Bronchial epithelial cell (primary cell): ENCODE data around the gene NPTX1. TPM values are rescaled to one million over a fixed set of nuclear protein-coding genes. Genes with fewer than 3 reads are reported as not detected.

Source experiments
- DNase-seq: peaks from one replicate; pipeline ENCODE4 v3.0.0-alpha.2; 2010; ENCODE audit warnings: low read depth
- FAIRE-seq: peaks from 2 replicates; lab custom pipeline; 2011; peaks lifted over from hg19 to GRCh38; lab: Jason Lieb, UNC
- H3K27me3 ChIP-seq: 2 replicates; pipeline ENCODE4 v1.5.1; 2011; ENCODE audit warnings: low read length; ENCODE audit not compliant: control insufficient read depth, insufficient read depth
- H3K36me3 ChIP-seq: 2 replicates; pipeline ENCODE4 v1.5.1; 2011; ENCODE audit warnings: low read length; ENCODE audit not compliant: control insufficient read depth, insufficient read depth
- H3K4me3 ChIP-seq: 2 replicates; pipeline ENCODE4 v1.5.1; 2011; ENCODE audit warnings: mild to moderate bottlenecking, low read depth, low read length, control low read depth
- total RNA-seq: library from RNA; depleted of rRNA; stranded (reverse); fragments of >200 nt; gene quantifications from 2 replicates; pipeline ENCODE4 v1.2.1, GENCODE V29; 2014
- TF ChIP-seq, protein P1 (sequence below): IDR thresholded peaks from 2 replicates; pipeline ENCODE4 v1.5.1; 2011; ENCODE audit warnings: mild to moderate bottlenecking, moderate library complexity, low read length, control low read depth, inconsistent platforms; ENCODE audit not compliant: insufficient read depth, severe bottlenecking

Gene NPTX1
- total RNA-seq, 1 donor from 2014 or later, result under 0.01 TPM

DNA sequence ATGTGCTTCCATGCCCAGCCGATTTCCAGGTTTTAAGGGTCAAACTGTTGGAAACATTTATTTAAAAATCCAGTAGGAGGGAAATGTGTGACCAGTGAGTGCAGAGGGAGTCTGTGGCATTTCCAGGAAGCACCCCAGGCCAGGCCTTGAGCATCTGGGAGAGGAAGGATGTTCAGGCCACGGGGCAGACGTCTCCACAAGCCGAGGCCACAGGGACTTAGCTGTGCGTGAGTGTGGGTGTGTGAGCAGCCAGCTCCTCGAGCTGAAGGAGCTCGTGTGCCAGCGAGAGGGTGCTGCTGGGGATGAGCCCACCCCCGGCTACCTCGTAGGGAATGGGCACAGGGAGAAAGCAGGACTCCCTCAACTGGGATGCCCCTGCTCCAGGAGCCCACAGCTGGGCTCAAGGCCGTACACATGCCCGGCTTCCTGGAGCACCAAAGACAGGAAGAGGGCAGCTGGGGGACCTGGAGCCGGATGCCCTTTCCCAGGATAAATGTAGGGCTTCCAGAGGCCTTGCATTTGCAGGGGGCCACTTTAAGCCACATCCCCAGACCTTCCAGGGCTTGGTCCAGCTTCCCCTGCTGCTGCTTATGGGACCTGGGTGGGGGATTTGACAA lies 12.5 kb downstream of the NPTX1 start:
- FAIRE-seq (peak; percentile 72), DNase-seq (no peak)
- TF ChIP-seq, protein P1, sequence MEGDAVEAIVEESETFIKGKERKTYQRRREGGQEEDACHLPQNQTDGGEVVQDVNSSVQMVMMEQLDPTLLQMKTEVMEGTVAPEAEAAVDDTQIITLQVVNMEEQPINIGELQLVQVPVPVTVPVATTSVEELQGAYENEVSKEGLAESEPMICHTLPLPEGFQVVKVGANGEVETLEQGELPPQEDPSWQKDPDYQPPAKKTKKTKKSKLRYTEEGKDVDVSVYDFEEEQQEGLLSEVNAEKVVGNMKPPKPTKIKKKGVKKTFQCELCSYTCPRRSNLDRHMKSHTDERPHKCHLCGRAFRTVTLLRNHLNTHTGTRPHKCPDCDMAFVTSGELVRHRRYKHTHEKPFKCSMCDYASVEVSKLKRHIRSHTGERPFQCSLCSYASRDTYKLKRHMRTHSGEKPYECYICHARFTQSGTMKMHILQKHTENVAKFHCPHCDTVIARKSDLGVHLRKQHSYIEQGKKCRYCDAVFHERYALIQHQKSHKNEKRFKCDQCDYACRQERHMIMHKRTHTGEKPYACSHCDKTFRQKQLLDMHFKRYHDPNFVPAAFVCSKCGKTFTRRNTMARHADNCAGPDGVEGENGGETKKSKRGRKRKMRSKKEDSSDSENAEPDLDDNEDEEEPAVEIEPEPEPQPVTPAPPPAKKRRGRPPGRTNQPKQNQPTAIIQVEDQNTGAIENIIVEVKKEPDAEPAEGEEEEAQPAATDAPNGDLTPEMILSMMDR, result no peak
- Histone ChIP-seq H3K4me3 (no peak overlapping the region), H3K36me3 (no peaks in the 10 kb centered on the region), H3K27me3 (peaks cover 13% of the 10 kb centered on the region)

DNA sequence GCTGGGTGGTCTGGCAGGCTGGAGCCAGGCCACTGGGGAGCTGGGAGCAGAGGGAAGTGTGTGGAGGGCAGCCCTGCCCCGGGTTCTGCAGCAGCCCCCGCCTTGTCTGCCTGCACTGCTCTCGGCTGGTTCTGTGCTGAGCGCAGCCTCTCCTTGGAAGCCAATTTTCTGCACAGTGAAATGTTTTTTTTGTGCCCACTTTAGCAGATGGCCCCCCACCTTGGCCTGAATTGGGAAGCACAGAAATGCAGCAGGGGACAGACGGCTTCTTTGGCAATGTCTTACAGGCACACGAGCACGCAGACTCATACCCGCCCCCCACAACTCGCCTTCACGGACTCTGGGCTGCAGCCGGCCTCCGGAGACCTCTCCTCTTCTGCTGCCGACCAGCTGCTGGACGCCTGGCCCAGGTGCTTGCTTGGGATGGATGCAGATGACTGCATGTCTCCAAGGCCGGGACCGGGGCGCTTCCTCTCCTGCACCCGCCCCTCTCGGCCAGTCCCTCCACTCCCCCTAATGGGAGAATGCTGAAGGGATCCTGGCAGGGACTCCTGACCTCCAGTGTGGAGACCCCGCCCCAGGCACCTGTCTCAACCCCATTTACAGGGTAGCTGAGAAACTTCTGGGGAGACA lies 14.8 kb downstream of the NPTX1 start:
- Histone ChIP-seq H3K36me3 (no peaks in the 10 kb centered on the region), H3K4me3 (no peak overlapping the region), H3K27me3 (peaks cover 8% of the 10 kb centered on the region)
- no peak for DNase-seq
- TF ChIP-seq, protein P1, result no peak
- FAIRE-seq, result no peak

DNA sequence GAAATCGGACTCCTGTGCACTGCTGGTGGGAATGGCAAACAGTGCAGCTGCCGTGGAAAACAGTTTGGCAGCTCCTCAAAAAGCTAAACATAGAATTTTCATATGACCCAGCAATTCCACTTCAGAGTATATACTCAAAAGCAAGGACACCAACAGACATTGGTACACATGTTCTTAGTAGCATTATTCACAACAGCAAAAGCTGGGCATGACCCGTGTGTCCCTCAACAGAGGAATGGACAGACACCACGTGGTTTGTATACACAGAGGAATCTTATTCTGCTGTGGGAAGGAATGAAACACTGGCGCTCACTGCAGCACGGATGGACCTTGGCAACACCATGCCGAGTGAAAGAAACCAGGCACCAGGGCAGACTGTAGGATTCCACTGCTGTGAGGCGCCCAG lies 16.0 kb downstream of the NPTX1 start:
- TF ChIP-seq, protein P1, result no peak
- no peak for FAIRE-seq
- no peaks in the 10 kb centered on the region for H3K36me3 ChIP-seq
- no peak for DNase-seq
- H3K4me3 ChIP-seq, result no peak overlapping the region
- peaks cover 6% of the 10 kb centered on the region for H3K27me3 ChIP-seq

DNA sequence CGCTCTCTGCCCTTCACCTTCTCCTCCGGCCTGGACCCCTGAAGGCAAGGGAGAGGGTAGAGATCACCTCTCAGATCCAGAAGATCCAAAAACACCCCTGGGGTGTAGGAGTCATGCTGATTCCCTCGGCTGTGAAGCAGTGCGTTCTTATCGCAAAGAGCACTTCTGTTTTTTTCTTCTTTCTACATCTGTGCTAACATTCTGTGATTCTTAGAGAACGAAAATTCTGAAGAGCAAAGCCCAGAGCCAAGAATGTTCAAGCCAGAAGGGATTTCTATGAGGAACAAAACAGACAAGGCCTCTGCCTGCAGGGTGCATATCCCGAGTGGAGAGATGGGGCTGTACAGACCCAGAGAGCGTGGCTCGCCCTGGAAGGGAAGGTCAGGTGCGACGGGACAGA lies 17.2 kb downstream of the NPTX1 start:
- Histone ChIP-seq H3K4me3 (no peak overlapping the region), H3K36me3 (no peaks in the 10 kb centered on the region), H3K27me3 (peaks cover 6% of the 10 kb centered on the region)
- TF ChIP-seq, protein P1, result no peak
- FAIRE-seq (no peak), DNase-seq (no peak)

DNA sequence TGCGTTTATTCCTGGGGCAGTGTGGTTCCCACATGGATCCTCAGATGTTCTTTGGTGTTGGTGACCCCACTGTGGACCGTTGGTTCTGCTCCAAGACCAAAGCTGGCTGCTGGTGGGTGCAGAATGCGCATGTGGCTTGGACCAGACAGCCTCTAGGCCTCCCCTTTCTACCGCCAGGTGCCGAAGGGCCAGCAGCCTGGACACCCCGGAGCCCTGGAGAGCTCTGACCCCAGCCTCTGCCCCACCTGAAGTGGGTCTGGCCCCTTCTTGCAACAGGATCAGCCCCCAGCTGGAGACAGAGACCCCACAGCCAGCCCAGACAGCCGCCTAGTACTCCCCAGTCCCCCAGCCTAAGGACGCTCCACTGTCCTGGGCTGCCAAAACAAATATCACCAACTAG lies 18.4 kb downstream of the NPTX1 start:
- peaks cover 3% of the 10 kb centered on the region for H3K27me3 ChIP-seq
- FAIRE-seq, result no peak
- DNase-seq, result no peak
- TF ChIP-seq, protein P1, result no peak
- H3K36me3 ChIP-seq, result no peaks in the 10 kb centered on the region
- no peak overlapping the region for H3K4me3 ChIP-seq
